Lower leg skin (tissue), 3 donors: ENCODE measurements around the gene TRIM6.

ENCODE experiments used
- POLR2A ChIP-seq, 2 donors: fragments of 450-650 bp; IDR thresholded peaks; one replicate each; pipeline ENCODE4 v1.6.1; 2016 to 2017; ENCODE audit warnings: antibody characterized with exemption in 2 of 2, mild to moderate bottlenecking in 1 of 2, moderate library complexity in 1 of 2
- TF ChIP-seq, protein P1 (sequence below), 3 donors: fragments of 450-650 bp; IDR thresholded peaks; one replicate each; pipeline ENCODE4 v1.5.1; 2016; ENCODE audit warnings: antibody characterized with exemption in 3 of 3, mild to moderate bottlenecking in 3 of 3, moderate library complexity in 2 of 3

DNA sequence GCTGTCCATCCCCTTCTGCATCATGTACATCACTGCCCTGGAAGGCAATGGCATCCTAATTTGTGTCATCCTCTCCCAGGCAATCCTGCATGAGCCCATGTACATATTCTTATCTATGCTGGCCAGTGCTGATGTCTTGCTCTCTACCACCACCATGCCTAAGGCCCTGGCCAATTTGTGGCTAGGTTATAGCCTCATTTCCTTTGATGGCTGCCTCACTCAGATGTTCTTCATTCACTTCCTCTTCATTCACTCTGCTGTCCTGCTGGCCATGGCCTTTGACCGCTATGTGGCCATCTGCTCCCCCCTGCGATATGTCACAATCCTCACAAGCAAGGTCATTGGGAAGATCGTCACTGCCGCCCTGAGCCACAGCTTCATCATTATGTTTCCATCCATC, 15.4 kb upstream of the TRIM6 start:
- TF ChIP-seq, protein P1, sequence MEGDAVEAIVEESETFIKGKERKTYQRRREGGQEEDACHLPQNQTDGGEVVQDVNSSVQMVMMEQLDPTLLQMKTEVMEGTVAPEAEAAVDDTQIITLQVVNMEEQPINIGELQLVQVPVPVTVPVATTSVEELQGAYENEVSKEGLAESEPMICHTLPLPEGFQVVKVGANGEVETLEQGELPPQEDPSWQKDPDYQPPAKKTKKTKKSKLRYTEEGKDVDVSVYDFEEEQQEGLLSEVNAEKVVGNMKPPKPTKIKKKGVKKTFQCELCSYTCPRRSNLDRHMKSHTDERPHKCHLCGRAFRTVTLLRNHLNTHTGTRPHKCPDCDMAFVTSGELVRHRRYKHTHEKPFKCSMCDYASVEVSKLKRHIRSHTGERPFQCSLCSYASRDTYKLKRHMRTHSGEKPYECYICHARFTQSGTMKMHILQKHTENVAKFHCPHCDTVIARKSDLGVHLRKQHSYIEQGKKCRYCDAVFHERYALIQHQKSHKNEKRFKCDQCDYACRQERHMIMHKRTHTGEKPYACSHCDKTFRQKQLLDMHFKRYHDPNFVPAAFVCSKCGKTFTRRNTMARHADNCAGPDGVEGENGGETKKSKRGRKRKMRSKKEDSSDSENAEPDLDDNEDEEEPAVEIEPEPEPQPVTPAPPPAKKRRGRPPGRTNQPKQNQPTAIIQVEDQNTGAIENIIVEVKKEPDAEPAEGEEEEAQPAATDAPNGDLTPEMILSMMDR (IDR thresholded peaks at IDR 0.05): no peak
- no peak for TF ChIP-seq POLR2A (IDR thresholded peaks at IDR 0.05)
